ENCODE data around the gene LAIR2. TPM values are rescaled to one million over a fixed set of nuclear protein-coding genes. Genes with fewer than 3 reads are reported as not detected.

LAIR2 gene
- total RNA-seq, 1 donor from 2014 or later = not detected

DNA sequence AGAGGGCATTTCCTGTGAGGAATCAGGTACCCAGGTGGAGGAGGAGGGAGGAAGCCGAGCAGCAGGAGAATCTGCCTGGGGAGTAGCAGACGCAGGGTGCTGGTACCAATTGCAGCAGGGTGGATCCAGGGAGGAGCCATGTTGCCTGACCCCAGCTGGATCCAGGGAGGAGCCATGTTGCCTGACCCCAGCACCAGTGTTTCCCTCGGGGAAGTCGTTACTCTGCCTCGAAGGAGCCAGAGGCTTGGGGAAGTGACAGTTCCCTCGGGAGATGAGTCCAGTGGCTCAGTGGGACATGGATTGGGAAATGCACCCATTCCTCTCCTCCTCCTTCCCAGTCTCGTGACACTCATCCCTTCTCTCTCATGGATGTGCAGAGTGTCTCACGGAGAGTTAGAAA, 31.5 kb downstream of the LAIR2 start:
- no peak for DNase-seq

- no peak for DNase-seq
Measured at GRCh38 chr19:54535601-54536000, 33.0 kb downstream of the LAIR2 start.

DNA sequence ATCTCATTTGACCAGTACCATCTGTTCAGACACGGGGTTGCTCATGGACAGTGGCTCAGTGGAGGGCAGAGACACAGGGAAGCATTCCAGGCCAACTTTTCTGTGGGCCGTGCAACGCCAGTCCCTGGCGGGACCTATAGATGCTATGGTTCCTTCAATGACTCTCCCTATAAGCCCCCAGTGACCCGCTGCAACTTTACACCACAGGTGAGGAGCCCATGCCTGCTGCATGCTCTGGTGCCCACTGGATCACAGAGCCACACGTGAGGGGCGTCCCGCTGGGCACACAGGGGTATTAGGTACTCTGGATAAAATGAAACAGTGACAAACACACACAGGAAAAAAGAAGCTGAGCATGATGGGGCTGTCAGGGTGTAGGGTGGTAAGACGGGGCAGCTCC, 34.3 kb downstream of the LAIR2 start:
- DNase-seq = no peak

DNA sequence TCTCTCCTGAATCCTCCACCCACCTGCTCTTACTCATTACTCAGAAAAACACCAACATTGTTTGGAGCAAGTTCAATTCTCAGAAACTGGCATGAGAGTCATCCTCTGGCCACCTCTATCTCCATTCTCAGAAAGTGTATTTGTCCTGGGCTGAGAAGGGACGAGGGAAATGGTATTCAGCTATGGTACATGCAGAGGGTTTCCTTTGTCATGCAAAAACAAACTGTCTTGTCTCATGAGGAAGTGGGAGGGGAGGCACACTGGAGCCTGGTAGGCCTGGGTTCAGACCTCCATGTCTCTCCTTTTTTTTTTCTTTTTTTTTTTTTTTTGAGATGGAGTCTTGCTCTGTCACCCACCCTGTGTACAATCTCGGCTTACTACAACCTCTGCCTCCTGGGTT, 39.1 kb downstream of the LAIR2 start:
- DNase-seq = no peak

DNA sequence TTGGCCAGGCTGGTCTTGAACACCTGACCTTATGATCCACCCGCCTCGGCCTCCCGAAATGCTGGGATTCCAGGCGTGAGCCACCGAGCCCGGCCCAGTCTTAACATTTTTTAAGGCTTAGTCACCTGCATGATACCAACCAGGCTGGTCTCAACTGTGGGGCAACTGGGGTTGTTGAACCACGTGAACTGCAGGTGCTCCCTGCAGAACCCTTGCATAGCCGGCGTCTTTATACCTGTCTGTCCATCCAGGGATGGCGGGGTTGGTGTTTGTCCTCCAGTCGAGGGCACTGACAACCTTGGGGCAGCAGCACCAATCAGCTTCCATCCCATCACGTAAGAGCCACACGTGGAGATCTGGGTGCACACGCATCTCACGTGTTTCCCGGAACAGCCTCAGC, 46.2 kb downstream of the LAIR2 start:
- no peak for DNase-seq

DNA sequence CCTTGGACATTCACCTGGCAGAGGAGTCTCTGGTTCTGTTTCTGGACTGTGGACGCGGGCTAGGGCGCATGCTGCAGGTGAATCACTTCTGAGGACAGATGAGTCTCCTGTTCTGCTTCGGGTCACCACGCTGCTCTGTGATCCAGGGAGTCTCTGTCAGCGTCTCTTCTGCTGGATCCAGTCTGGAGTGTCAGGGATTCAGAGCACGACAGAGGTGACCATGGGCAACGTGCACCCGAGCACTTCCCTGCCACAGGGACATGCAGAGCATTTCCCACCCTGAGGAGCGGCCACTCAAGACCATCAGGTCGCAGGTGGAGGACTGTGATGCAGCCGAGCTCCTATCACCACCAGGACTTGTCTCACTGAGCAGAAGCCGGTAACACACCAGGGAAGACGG, 46.6 kb downstream of the LAIR2 start:
- DNase-seq = no peak

GRCh38 chr19:54551293-54551692, 48.7 kb downstream of the LAIR2 start:
- no peak for DNase-seq

- no peak for DNase-seq
Measured at GRCh38 chr19:54551950-54552912, 49.6 kb downstream of the LAIR2 start.

DNA sequence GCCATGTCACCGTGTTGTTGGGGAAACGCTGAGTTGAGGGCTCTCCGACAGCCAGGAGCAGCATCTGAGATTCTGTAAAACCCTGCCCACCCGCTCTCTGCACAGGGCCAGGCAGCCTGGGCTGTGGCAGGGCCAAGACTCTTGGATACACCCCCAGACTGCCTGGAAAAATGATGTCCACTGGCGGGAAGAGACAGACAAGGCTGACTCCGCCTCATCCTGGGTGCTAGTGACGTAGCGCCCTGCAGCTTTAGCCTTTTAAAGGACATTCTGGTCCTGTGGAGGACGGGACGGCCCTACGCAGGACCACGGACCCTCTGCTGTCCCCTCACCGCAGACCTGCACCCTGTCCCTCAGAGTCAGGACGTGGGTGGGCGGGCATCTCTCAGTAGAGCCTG, 50.3 kb downstream of the LAIR2 start:
- no peak for DNase-seq

- DNase-seq = no peak
Measured at GRCh38 chr19:54554006-54554405, 51.4 kb downstream of the LAIR2 start.

DNA sequence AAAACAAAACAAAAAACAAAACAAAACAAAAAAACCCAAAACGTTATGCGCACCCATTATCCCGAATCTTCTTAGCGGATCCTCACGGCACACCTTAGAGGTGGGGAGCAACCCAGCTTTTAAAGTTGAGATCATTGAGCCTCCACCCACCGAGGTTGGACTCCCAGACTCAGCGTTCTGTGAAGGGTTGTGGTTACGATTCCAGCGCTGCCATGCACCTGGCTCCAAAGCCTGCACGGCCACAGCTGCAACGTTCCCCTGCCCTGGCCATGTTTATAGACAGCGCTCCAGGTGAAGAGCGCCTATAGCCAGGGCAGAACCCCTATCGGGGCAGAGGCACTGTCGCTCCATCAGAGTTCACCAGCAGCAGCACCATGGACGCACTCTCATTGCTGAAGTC, 52.3 kb downstream of the LAIR2 start:
- DNase-seq = no peak

GRCh38 chr19:54556194-54556593, 53.6 kb downstream of the LAIR2 start:
- DNase-seq = no peak

DNA sequence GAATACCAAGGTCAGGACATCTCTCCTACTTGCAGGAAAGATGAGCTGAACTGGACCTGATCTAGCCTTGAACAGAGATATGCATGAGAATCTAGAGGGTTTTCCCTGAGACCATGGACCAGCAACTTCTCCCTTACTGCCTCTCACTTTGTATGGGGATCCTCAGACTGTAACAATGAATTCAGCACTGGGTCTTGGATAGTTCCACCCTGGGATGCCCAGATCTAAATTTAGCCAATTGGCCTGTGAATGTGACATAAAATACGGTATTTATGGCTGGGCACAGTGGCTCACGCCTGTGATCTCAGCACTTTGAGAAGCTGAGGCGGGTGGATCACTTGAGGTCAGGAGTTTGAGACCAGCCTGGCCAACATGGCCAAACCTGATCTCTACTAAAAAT, 55.7 kb downstream of the LAIR2 start:
- DNase-seq = no peak

Small RNAs within 50 kb of the gene (small RNA-seq; reads per million reads assigned to genes)
- not detected for gene AC245036.2

Other genes with a start within 250 kb of the LAIR2 start
- gene LILRB5, start 245.6 kb upstream of the LAIR2 start, total RNA-seq = 0.16 TPM
- gene LILRB2, start 221.7 kb upstream of the LAIR2 start, total RNA-seq = not detected
- gene LILRA5, start 189.7 kb upstream of the LAIR2 start, total RNA-seq = 0.78 TPM
- gene LILRA4, start 163.7 kb upstream of the LAIR2 start, total RNA-seq = 0.16 TPM
- 1.1 TPM for gene LAIR1, start 137.9 kb upstream of the LAIR2 start, total RNA-seq
- gene TTYH1, start 87.4 kb upstream of the LAIR2 start, total RNA-seq = 74.7 TPM
- 14.5 TPM for gene LENG8, start 53.6 kb upstream of the LAIR2 start, total RNA-seq
- gene LENG9, start 39.1 kb upstream of the LAIR2 start, total RNA-seq = 5.9 TPM
- gene CDC42EP5, start 29.5 kb upstream of the LAIR2 start, total RNA-seq = 1.2 TPM
- gene LILRA2, start 71.0 kb downstream of the LAIR2 start, total RNA-seq = 0.94 TPM
- gene LILRA1, start 90.8 kb downstream of the LAIR2 start, total RNA-seq = 0.16 TPM
- gene LILRB1, start 127.7 kb downstream of the LAIR2 start, total RNA-seq = not detected
- gene LILRB4, start 160.2 kb downstream of the LAIR2 start, total RNA-seq = 1.6 TPM
- gene KIR3DL3, start 221.6 kb downstream of the LAIR2 start, total RNA-seq = not detected
- not detected for gene KIR2DL3, start 235.7 kb downstream of the LAIR2 start, total RNA-seq